GM12878 (cell line): ENCODE data around the gene POLR3A.

Source experiments
- EZH2 ChIP-seq: IDR thresholded peaks from 2 replicates; pipeline ENCODE4 v1.6.1; 2012; ENCODE audit warnings: low read depth, mild to moderate bottlenecking, control low read depth, inconsistent platforms, low read length, borderline replicate concordance; ENCODE audit not compliant: control insufficient read depth
- JUNB ChIP-seq: IDR thresholded peaks from 2 replicates; pipeline ENCODE4 v1.6.1; 2016; ENCODE audit warnings: antibody characterized with exemption, mild to moderate bottlenecking
- JUND ChIP-seq: IDR thresholded peaks from 2 replicates; pipeline ENCODE4 v1.6.1; 2012; ENCODE audit warnings: low read depth, mild to moderate bottlenecking, low read length, improper control_type of control experiment, moderate library complexity
- POLR2A ChIP-seq: IDR thresholded peaks from 2 replicates; pipeline ENCODE4 v1.6.1; 2011; ENCODE audit warnings: low read depth, mild to moderate bottlenecking, low read length
- POLR2AphosphoS5 ChIP-seq: IDR thresholded peaks from 2 replicates; pipeline ENCODE4 v1.6.1; 2011; ENCODE audit warnings: mild to moderate bottlenecking, low read length, inconsistent platforms
- SMC3 ChIP-seq: IDR thresholded peaks from 2 replicates; pipeline ENCODE4 v1.6.1; 2011; ENCODE audit warnings: low read length, improper control_type of control experiment, borderline replicate concordance
- SP1 ChIP-seq: IDR thresholded peaks from one replicate; pipeline ENCODE4 v1.6.1; 2011; ENCODE audit warnings: low read depth, low read length
- ZNF24 ChIP-seq: fragments of 450-650 bp; IDR thresholded peaks from 2 replicates; pipeline ENCODE4 v1.6.1; 2017; ENCODE audit warnings: antibody characterized with exemption, mild to moderate bottlenecking
- ZNF384 ChIP-seq: IDR thresholded peaks from 2 replicates; pipeline ENCODE4 v1.6.1; 2012; ENCODE audit warnings: low read depth, mild to moderate bottlenecking, low read length, improper control_type of control experiment, borderline replicate concordance
- TF ChIP-seq, protein P1 (sequence below), 3 experiments: IDR thresholded peaks in 2 of 3; conservative IDR thresholded peaks in 1 of 3; 2 replicates each; pipeline ENCODE4 v1.5.1; 2011; ENCODE audit warnings: low read depth in 3 of 3, low read length in 3 of 3, mild to moderate bottlenecking in 3 of 3, control low read depth in 2 of 3, moderate library complexity in 2 of 3, inconsistent platforms in 1 of 3, mixed read lengths in 1 of 3; ENCODE audit not compliant: control insufficient read depth in 2 of 3, insufficient read depth in 1 of 3; ENCODE audit errors: extremely low read depth in 1 of 3
- TF ChIP-seq, protein P2 (sequence below): fragments of 450-650 bp; IDR thresholded peaks from 2 replicates; pipeline ENCODE4 v1.6.1; 2018; ENCODE audit warnings: mild to moderate bottlenecking, low read depth, moderate library complexity; ENCODE audit not compliant: partially characterized antibody

GRCh38 chr10:77960829-77961329 lies 68.4 kb downstream of the POLR3A start:
- no peak for TF ChIP-seq POLR2A
- TF ChIP-seq, protein P1, sequence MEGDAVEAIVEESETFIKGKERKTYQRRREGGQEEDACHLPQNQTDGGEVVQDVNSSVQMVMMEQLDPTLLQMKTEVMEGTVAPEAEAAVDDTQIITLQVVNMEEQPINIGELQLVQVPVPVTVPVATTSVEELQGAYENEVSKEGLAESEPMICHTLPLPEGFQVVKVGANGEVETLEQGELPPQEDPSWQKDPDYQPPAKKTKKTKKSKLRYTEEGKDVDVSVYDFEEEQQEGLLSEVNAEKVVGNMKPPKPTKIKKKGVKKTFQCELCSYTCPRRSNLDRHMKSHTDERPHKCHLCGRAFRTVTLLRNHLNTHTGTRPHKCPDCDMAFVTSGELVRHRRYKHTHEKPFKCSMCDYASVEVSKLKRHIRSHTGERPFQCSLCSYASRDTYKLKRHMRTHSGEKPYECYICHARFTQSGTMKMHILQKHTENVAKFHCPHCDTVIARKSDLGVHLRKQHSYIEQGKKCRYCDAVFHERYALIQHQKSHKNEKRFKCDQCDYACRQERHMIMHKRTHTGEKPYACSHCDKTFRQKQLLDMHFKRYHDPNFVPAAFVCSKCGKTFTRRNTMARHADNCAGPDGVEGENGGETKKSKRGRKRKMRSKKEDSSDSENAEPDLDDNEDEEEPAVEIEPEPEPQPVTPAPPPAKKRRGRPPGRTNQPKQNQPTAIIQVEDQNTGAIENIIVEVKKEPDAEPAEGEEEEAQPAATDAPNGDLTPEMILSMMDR (IDR thresholded peaks at IDR 0.05 in 2 of 3, conservative IDR thresholded peaks at IDR 0.05 in 1 of 3; ENCODE audit: control insufficient read depth in 2 of 3, extremely low read depth in 1 of 3, insufficient read depth in 1 of 3, low read depth in 3 of 3, low read length in 3 of 3), result no peak
- TF ChIP-seq POLR2AphosphoS5, result no peak
- TF ChIP-seq ZNF24, result no peak
- no peak for TF ChIP-seq JUNB
- TF ChIP-seq, protein P2, sequence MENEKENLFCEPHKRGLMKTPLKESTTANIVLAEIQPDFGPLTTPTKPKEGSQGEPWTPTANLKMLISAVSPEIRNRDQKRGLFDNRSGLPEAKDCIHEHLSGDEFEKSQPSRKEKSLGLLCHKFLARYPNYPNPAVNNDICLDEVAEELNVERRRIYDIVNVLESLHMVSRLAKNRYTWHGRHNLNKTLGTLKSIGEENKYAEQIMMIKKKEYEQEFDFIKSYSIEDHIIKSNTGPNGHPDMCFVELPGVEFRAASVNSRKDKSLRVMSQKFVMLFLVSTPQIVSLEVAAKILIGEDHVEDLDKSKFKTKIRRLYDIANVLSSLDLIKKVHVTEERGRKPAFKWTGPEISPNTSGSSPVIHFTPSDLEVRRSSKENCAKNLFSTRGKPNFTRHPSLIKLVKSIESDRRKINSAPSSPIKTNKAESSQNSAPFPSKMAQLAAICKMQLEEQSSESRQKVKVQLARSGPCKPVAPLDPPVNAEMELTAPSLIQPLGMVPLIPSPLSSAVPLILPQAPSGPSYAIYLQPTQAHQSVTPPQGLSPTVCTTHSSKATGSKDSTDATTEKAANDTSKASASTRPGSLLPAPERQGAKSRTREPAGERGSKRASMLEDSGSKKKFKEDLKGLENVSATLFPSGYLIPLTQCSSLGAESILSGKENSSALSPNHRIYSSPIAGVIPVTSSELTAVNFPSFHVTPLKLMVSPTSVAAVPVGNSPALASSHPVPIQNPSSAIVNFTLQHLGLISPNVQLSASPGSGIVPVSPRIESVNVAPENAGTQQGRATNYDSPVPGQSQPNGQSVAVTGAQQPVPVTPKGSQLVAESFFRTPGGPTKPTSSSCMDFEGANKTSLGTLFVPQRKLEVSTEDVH, result no peak
- no peak for TF ChIP-seq EZH2
- TF ChIP-seq SMC3, result no peak
- TF ChIP-seq SP1, result no peak
- TF ChIP-seq ZNF384, result no peak
- no peak for TF ChIP-seq JUND
